ENCODE measurements around the gene ZBP1. TPM values are rescaled to one million over a fixed set of nuclear protein-coding genes. Genes with fewer than 3 reads are reported as not detected.

Gene ZBP1
- total RNA-seq, 4 donors from 2014 or later, result 0.57 to 1.0 (median 0.88) TPM; not detected in 1

GRCh38 chr20:57605878-57606277, 14.3 kb downstream of the ZBP1 start:
- TF ChIP-seq CTCF (IDR thresholded peaks at IDR 0.05; ENCODE audit: low read depth), result no peak

- TF ChIP-seq CTCF (IDR thresholded peaks at IDR 0.05; ENCODE audit: low read depth), result no peak
These were observed 15.2 kb downstream of the ZBP1 start for GRCh38 chr20:57605045-57605444.

GRCh38 chr20:57603120-57603519, 17.1 kb downstream of the ZBP1 start:
- TF ChIP-seq CTCF (IDR thresholded peaks at IDR 0.05; ENCODE audit: low read depth), result no peak

- TF ChIP-seq CTCF (IDR thresholded peaks at IDR 0.05; ENCODE audit: low read depth), result no peak
These were observed 18.5 kb downstream of the ZBP1 start for GRCh38 chr20:57601737-57602136.

GRCh38 chr20:57601211-57601570, 19.0 kb downstream of the ZBP1 start:
- TF ChIP-seq CTCF (IDR thresholded peaks at IDR 0.05; ENCODE audit: low read depth), result no peak

GRCh38 chr20:57600320-57601210, 19.7 kb downstream of the ZBP1 start:
- no peak for TF ChIP-seq CTCF (IDR thresholded peaks at IDR 0.05; ENCODE audit: low read depth)

- no peak for TF ChIP-seq CTCF (IDR thresholded peaks at IDR 0.05; ENCODE audit: low read depth)
These were observed 21.7 kb downstream of the ZBP1 start for GRCh38 chr20:57598491-57598890.
